Measurements from ENCODE around the gene GRIN2A. TPM values are rescaled to one million over a fixed set of nuclear protein-coding genes. Genes with fewer than 3 reads are reported as not detected.

The GRIN2A gene
- total and polyA plus RNA-seq, 2 of the 8 experiments (the other 6 are each of a cell fraction or from before 2014, with no cell fraction given): 0.18 to 1.8 TPM

GRCh38 chr16:9941245-9941644 lies 241.0 kb downstream of the GRIN2A start (continued):
- TF ChIP-seq EZH2 (IDR thresholded peaks at IDR 0.05; ENCODE audit: low read depth, low read length, severe bottlenecking): no peak
